ENCODE measurements around the gene CADM1.

Gene CADM1

DNA sequence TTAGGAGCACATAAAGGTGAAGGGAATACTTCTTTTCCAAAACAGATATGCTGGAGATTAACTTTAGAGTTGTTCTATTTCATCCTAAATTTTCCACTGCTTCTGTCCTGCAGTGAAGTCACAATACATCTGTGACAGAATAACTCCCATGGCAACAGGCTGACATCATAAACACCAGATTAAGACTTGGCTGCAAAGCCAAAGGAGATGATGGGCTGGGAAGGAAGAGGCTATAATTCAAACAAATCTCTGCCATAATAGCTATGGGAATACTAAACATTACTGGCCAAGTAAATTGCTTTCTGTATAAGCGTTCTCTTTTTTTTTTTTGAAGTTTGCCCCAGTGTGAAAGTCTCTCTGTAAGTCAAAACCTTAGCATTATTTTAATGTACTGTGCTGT lies 107.7 kb downstream of the CADM1 start:
- no peak for DNase-seq

DNA sequence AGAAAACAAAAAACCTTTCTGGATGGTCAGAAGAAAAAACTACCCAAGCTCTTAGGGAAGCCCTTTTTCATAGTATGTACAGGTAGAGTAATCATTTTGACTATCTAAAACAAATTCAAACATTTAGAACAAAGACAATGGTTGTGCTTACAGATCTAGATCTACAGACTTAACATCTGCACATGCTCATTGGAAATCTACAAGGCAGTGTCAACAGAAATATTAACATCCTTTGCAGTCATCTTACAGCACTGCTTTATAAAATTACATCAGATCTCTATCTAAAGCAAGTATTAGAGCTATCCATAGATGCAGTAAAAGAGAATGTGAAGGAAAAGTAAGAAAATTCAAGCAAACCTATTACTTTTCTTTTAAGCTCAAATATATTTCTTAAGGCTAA lies 110.3 kb downstream of the CADM1 start:
- DNase-seq = no peak

DNA sequence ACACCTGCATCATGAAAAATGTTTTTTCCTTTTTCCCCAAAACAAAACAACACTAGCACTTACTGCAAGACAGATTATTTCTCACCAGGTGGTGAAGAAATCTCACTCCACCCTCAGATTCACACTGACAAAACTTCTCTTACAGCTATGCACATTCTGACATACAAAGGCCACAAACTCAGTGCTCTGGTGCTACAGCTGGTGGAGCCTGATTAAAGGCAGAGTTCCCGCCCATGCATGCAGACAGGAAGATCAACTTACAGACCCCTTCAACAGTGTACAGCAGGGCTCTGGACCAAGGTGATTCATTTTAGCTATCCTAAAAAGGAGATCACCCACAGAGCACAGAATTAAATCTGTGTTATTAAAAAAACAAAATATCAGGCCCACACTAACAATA lies 112.6 kb downstream of the CADM1 start:
- no peak for DNase-seq

DNA sequence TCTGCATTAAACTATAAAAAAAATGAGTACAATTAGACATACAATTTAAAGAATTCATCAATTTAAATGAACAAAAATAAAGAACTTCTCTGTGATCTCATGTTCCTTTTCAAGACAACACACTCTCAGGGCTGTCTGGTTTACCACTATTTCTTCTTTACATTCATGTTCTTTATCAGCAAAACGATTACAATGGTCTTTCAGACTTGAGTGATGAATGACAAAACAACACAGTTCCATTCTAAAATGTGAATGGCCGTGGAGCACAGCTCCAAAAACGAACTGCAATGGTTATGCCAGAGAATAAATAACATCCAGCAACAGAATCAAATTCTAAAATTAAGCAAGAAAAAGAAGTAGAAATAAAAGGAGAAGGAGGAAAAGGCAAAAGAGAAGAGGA lies 113.1 kb downstream of the CADM1 start:
- no peak for DNase-seq

DNA sequence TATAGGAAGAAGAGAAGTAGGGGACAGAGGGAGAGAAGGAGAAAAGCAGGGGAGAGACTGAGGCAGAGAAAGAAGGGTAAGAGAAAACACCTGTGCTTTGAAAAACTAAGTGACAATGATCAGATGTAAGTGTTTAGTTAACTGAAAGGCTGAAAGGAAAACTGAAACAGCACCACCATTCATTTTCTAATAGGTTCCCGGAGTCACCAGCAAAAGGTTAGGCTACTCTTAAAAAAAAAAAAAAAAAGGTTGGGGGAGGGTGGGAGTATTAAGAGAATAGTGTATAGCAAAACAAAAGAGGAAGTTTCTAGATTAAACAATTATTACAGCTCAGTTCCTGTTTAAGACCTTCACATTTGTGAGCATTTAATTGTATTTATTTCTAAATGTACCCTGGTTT lies 113.8 kb downstream of the CADM1 start:
- no peak for DNase-seq

DNA sequence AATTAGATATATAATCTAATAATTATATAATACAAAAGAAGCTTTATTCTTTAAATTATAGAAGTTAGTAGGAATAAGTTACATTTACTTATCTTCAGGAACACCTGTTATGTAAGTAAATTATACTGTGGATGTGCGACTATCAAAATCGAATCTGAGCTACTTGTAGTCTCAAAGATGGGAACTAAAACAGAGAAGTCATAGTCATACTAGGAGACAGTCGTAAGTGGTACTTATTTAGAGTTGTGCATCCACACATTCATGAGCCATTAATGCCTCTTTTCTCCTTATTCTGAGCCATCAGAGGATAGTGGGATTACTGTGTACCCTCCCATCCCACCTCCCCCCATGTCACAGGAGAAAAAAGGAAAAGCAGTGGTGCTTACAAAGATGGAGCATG lies 114.4 kb downstream of the CADM1 start:
- no peak for DNase-seq

DNA sequence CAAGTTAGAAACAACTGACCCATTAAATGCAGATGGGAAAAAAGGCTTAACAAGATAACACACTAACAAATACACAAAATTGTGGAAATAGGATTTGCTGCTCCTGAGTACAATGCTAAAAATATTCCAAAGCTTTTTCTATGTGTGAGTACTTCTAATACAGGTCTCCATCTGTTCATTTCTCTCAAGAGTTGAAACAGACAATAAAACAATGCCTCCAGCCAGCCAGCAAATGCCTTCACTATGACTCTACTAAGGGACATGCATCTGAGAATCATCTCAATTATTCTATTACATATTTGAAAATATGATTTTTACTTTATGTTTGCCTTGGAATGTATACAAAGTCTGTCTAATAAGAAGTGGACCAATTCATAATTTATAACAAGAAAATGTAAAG lies 119.0 kb downstream of the CADM1 start:
- DNase-seq = peak in 1 of 14 donors; percentile 64

DNA sequence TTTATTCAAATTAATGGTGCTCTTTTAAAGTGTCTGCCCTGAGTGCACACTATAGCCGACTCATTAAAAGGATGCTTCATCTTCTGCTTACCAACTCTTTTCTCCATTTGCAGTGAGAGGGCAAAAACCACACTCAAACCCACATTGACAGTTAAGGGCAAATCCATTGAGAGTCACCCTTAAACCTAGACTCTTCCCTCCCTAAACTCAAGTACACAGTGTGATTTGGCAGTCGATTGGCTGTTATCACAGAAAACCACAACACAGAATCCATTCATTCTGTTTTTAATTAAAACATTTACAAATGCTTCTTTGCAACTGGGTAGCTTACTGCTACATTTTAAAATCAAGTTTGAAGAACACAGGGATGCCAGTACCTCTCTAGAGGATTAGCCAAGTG lies 120.0 kb downstream of the CADM1 start:
- no peak for DNase-seq

DNA sequence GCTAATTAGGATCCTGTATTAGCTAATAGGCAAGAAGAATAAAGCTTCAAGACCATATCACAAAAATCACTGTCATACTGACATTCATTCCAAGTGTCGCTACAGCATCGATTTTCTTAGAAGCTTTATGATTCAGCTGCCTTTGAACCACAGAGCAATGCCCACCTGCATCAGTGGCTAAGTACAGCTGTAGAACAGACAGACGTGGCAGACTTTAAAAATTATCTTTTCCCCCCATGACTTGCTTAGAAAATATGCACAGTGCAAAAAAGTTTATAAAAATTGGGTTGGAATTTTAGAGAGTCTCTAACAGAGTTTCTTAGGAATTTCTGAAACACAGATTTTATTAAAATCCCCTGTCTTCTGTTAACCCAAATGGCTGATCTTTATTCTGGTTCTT lies 120.8 kb downstream of the CADM1 start:
- no peak for DNase-seq

DNA sequence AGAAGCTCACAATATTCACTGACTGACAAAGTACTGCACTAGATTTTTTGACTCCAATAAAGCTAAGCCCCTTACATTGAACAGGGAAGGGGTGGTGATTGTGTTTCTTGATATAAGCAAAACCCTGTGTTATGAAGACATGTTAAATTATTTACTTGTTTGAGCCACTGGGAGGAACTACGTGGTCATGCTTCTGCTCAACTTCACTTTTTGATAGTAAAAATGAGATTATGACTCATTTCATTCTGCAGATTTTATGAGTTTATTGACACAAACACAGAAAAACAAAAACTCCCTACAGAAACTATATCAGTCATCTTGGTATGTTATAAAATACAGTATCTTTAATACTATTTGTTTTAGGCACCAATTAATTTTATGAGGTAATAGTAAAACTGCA lies 124.7 kb downstream of the CADM1 start:
- DNase-seq = no peak

DNA sequence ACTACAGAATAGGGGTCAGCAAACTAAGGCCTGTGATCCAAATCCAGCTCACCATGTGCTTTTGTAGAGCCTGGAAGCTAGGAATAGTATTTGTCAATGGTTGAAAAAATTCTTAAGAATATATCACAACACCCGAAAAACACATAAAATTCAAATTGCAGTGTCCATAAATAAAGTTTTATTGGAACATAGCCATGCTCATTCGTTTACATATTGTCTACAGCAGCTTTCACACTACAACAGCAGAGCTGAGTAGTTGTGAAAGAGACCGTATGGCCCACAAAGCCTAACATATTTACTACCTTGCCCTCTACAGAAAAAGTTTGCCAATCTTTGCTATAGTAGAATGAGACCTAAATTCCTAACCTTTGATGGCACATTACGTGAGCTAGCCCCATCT lies 125.7 kb downstream of the CADM1 start:
- no peak for DNase-seq

DNA sequence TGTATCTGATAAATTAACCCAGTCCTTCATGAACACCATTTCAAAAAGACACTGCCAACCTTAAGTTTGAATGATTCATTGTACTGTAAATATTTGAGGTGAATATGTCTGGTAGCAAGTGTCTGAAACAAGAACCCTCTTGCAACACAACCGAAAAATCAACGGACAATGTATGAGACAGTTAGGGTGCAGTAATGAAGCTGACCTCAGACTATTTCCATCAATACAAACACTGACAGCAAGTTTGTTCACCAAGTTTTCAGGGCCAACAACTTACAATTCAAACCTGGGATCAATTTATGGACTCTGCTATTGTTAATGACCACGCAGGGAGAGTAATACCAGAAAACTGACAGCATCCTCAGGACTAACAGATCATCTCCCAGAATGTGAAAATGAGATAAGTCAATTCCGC lies 126.3 kb downstream of the CADM1 start:
- DNase-seq = no peak

DNA sequence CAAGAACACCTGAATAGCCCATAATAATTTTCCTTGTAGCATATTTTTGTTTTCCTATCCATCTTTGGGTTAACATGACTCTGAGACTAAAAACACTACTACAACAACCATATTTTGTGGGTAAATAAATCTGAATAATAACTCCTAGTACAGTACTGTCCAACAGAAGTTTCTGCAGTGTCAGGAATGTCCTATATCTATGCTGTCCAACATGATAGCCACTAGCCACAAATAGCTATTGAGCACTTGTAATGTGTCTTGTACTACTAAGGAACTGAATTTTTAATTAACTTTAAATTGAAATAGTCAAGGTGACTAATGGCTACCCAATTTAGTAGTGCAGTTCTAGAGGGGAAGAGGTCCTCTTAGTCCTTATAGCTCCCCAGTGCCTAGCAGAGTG lies 135.6 kb downstream of the CADM1 start:
- no peak for DNase-seq

DNA sequence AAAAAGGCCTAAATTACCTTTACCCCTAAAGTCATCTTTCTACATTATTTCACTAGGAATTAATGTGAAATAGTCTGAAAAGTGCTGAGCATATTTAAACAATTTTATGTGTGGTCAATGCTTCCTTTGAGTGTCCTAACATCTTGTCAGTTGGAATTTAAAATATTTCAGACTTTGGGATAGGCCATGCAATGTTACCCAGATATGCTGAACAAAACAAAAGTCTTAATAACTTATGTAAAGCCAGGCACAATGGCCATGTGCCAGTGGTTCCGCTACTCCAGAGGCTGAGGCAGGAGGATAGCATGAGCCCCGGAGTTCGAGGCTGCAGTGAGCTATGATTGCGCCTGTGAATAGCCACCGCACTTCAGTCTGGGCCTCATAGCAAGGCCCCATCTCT lies 137.4 kb downstream of the CADM1 start:
- peak in 1 of 14 donors; percentile 0 for DNase-seq

DNA sequence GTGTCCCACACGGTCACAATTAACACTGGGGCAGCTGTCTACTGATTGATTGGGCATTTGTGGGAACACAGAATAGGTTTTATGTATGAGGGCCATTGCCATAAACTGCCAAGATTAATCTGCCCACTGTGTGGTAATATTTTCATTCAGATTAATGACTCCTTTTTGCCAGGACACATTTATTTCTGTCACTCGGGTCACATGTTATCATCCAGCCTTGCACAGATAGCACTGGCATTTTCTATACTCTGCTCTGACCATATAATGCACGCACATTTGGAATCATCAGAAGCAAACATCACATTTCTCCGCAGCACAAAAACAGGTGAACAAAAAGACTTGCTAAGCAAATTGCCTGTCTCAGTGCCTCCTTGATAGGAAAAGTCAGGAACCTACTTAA lies 138.3 kb downstream of the CADM1 start:
- no peak for DNase-seq

DNA sequence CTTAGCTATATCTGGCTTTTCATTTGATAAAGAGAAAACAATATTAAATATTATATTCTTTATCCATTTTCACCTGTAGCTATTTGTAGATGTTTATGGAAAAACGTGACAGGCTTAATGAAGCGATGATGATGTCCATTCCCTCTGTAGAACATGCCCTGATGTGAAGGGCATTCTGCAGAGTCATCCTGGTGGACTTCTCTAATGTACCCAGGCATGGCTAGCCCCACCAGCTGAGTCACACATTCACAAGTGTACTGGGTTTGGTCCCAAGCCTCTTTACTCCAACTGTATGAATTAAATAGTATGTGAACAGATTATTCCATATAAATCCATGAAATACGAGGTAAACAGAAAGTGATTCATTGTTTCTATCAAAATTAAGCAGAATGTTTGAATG lies 139.3 kb downstream of the CADM1 start:
- DNase-seq = no peak

DNA sequence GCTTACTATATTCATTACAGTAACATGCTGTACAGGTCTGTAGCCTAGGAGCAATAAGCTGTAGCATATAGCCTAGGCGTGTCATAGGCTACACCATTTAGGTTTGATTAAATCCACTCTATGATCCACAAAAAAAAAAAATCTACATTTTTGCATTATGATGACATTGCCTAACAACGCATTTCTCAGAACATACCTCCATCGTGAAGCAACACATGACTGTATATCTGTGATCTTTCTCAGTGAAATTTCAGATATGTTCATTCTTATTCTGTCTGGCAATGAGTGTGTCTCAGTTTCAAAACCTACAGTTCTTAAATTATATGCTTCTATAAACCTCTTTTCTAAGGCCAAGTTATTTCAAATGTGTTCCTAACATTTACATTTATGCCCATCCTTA lies 140.3 kb downstream of the CADM1 start:
- no peak for DNase-seq

DNA sequence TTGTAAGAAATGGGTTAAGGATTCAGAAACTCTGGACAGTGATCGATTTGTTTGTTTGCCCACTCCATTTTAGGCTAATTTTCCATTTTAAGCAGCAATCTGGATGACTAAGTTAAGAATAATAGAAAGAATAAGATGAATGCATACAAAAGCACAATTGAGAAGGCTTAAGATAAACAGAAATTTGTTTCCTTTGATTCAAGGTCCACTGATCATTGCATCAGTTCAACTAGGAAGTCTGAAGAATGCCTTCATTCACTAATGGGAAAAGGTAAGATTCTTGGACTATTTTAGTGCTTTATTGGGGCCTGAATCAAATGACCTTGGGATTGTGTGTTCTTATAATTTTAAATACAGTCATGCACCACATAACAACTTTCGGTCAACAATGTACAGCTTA lies 140.8 kb downstream of the CADM1 start:
- DNase-seq = no peak

DNA sequence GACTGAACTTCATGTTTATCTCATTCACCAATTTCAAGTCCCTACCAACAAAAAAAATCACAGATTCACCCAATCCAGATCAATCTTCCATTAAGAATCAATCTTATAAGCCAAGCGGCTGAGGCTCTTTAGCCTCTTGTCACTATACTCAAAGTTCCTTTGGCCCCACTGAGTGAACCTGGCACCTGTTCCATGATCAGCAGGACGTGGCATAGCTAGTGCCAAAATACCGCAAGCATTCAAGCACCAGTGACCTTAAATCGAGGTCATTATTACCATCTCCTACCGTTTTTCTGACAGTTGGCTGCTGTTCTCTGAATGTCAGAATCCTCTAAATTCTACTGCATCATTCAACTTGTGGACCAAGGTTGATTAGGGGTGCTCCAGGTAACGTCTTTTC lies 141.2 kb downstream of the CADM1 start:
- DNase-seq = peak in 1 of 14 donors; percentile 62

DNA sequence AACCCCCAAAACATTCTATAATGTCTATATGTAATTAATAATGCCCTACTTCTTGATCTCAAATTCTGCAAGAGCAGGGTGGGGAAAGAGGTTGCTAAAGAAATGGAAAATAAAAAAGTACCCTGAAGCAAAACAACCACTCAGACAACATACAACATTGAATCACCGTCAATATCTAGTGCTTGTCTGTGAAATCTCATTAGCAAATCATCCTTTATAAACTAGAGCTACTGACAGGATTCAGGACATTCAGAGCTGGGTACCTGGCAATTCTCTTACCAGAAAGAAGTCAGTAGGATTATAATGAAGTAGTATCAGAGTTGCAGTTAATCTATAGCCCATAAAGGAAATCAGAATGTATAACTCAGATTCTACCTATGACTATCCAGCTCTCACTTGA lies 143.2 kb downstream of the CADM1 start:
- DNase-seq = no peak

DNA sequence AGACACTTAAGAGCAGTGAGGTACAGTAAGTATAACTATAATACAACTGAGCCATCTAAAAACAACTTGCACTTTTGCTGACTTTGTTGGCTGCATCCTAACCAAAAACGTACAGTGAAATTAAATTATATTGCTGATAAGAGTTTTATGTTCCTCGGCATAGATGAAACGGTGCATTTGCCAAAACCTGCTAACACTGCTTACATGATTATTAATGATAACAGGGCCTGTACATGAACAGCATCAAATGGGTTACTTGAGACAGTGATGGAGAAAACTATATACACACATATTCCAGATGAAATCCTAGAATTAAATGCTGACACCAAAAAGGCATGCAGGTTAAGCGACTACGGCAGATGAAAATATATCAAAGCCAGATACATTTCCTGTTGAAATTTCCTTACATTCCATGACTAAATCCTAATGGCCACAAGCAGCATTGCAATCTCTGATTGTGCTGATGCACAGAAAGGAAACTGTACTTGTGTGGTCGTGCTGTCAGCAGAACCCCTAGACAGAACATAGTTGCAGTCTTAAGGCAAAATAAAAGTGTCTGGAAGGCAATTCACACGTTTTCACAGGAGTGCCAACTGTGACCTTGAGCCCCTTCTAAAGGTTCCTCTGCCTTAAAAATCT lies 143.9 kb downstream of the CADM1 start:
- DNase-seq = no peak

DNA sequence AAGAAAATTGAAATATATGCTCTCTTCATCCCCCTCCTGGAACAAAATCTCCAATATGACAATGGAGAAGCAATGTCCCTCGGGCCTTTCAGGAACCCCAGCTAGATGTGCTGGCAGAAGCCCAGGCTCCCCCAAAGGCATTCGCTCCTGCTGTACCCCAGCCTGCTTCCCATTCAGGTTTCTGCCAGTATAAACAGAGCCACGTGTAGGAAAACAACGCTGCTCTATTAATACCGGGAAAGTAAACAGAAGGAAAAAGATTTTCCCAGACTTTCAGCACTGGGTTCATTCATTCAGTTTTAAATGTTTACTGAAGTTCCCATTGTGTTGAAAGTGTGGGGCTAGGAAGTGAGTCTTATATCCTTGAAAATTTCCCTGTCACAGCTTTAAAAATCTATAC lies 147.1 kb downstream of the CADM1 start:
- no peak for DNase-seq

DNA sequence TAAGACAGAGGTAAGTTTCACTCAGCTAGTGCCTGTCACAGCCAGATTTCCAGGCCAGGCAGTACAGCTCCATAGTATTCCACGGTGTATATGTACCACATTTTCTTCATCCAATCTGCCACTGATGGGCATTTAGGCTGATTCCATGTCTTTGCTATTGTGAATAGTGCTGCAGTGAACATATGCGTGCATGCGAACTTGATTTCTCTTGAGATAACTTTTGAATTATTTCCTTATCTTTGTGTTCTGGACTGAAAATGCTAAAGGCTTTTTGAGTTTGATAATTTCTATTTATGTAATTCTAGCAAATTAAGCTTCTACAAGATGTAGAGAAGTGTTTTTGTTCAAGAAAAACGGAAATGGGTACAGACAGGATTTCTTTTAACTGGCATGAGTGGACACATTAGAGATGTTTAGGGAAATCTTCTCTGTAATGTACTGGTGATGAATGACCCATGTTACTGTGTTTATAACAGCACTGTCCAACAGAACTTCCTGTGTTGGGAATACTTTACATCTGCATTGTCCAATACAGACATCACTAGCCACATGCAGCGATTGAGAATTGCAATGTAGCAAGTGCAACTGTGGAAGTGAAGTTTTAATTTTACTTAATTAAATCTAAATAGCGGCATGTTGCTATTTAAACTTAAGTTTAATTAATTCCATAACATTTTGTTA lies 151.3 kb downstream of the CADM1 start:
- DNase-seq = no peak

DNA sequence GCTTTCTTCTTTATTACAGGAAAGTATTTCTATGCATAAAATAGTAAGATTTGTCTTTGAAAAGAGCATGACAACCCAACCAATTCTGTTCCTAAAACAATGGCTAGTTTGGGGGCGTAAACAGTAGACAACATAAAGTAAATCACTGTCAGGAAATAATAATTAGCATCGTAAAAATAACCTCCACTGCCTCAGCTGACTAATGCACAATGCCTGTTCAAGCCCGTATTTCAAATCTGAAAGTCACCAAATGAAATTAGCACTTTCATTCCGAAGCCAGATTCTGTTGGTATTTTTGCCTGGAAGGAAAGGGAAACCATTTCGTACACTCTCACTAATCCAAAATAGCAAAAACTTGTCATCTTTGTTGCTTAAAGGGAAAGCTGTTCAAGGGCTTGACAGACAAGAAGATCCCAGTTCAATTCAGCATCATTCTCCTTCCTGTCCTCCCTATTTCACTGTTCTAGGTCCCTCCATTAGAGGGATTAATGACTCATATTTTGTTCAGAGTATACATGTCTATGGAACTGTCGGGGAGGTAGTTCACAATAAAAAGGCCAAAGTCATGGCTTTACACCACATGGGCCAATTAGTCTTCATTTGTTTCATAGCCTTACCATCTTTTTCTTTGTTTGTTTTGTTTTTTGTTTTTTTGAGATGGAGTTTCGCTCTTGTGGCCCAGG lies 154.7 kb downstream of the CADM1 start:
- no peak for DNase-seq
